Naive thymus-derived CD8-positive, alpha-beta T cell (primary cell): Measurements from ENCODE around the gene IER5L. TPM values are rescaled to one million over a fixed set of nuclear protein-coding genes. Genes with fewer than 3 reads are reported as not detected.
"Not testable (repeated sequence)": the region's sequence is repeated elsewhere in the genome, so short reads cannot be mapped to it uniquely, and the experiment has no call there.

ENCODE experiments used
- ATAC-seq, 2 donors: fragments of 150-1000 bp; cut with Tn5 transposase in 1 of 2; sonication (Bioruptor Pico), chemical (Tn5 transposase) in 1 of 2; 1 replicate in 1 of 2; 2 replicates in 1 of 2; pipeline ENCODE4 v1.10.0; 2021; ENCODE audit warnings: mild to moderate bottlenecking in 2 of 2, moderate library complexity in 2 of 2
- POLR2A ChIA-PET: fragments of 350-600 bp; sonication (Branson Sonifier 250); formaldehyde crosslinking; loops from one replicate; lab custom pipeline; 2021; ENCODE audit warnings: antibody characterized with exemption; lab: Charles Lee
- DNase-seq, 10 donors: peaks; one replicate each; pipeline versions ENCODE4 v3.0.0 to v3.0.0-alpha.2; 2020 to 2022
- H3K27ac Mint-ChIP-seq, 10 donors: one replicate each; pipeline ENCODE4 v1.8.0; 2020 to 2022; ENCODE audit warnings: mild to moderate bottlenecking in 10 of 10, mixed read lengths in 10 of 10, moderate library complexity in 4 of 10, inconsistent platforms in 1 of 10
- H3K27me3 Mint-ChIP-seq, 5 donors: one replicate each; pipeline ENCODE4 v1.8.0; 2021 to 2022; ENCODE audit warnings: mixed read lengths in 5 of 5
- H3K36me3 Mint-ChIP-seq, 3 donors: one replicate each; pipeline ENCODE4 v1.8.0; 2020 to 2022; ENCODE audit warnings: mixed read lengths in 3 of 3, mild to moderate bottlenecking in 2 of 3, inconsistent platforms in 1 of 3
- H3K4me1 Mint-ChIP-seq, 4 donors: one replicate each; pipeline ENCODE4 v1.8.0; 2021 to 2022; ENCODE audit warnings: mixed read lengths in 4 of 4
- H3K4me3 Mint-ChIP-seq, 10 donors: one replicate each; pipeline ENCODE4 v1.8.0; 2020 to 2022; ENCODE audit warnings: mild to moderate bottlenecking in 10 of 10, mixed read lengths in 10 of 10, moderate library complexity in 6 of 10, inconsistent platforms in 1 of 10
- H3K9me3 Mint-ChIP-seq, 9 donors: one replicate each; pipeline ENCODE4 v1.8.0; 2020 to 2022; ENCODE audit warnings: mixed read lengths in 9 of 9, mild to moderate bottlenecking in 3 of 9, inconsistent platforms in 1 of 9, moderate library complexity in 1 of 9
- polyA plus RNA-seq, 3 donors: library from polyadenylated mRNA; unstranded; fragments of 300-500 nt; fragmentation: Illumina TruSeq; gene quantifications; one replicate each; pipeline ENCODE4 v1.2.3, GENCODE V29; 2021
- total RNA-seq, 8 experiments: library from RNA in 2 of 8; stranded (reverse) in 2 of 8; gene quantifications; one replicate each; pipeline ENCODE4 v1.2.3 and lab custom pipeline; 2021 to 2026

The IER5L gene
- total and polyA plus RNA-seq, 5 experiments from 2014 or later = 0.05 to 8.8 (median 4.0) TPM; not detected in 1

- H3K4me3 Mint-ChIP-seq = no peak overlapping the region
- ATAC-seq (no peak), DNase-seq (no peak)
- POLR2A ChIA-PET = interaction anchor here (0.6 to 0.9 kb wide), 3 partner anchors 17 to 490 kb away, joined by 3 read pairs; partner anchors contain the start of gene NTMT1
- H3K4me1 Mint-ChIP-seq = peaks cover 12 to 27% (median 18%) of the 10 kb centered on the region in 4 donors
- H3K27ac Mint-ChIP-seq = no peak overlapping the region
- peaks cover 0 to 48% (median 14%) of the 10 kb centered on the region in 3 donors for H3K36me3 Mint-ChIP-seq
- H3K9me3 Mint-ChIP-seq = no peaks in the 10 kb centered on the region
- H3K27me3 Mint-ChIP-seq = no peaks in the 10 kb centered on the region
Measured at GRCh38 chr9:129135476-129135875, 42.6 kb downstream of the IER5L start.

- POLR2A ChIA-PET = no interaction called here
Measured at GRCh38 chr9:129133082-129133481, 45.0 kb downstream of the IER5L start.

GRCh38 chr9:129131300-129132145 lies 46.5 kb downstream of the IER5L start:
- DNase-seq (peak; percentile 71 to 90 (median 85)), ATAC-seq (peak; percentile 99 to 100)
- POLR2A ChIA-PET = interaction anchor here (0.9 to 1.3 kb wide), 4 partner anchors 18 to 252 kb away, joined by 3 to 5 read pairs (median 3); partner anchors contain the start of genes CRAT and PTPA
- no peaks in the 10 kb centered on the region for H3K27me3 Mint-ChIP-seq
- peaks cover 0 to 71% (median 11%) of the 10 kb centered on the region in 3 donors for H3K36me3 Mint-ChIP-seq
- H3K9me3 Mint-ChIP-seq = no peaks in the 10 kb centered on the region
- peaks cover 3 to 12% (median 6%) of the 10 kb centered on the region in 4 donors for H3K4me1 Mint-ChIP-seq
- H3K27ac Mint-ChIP-seq = peak overlapping the region in 8 of 10 donors; percentile 38 to 90 (median 70)
- H3K4me3 Mint-ChIP-seq = no peak overlapping the region

More at GRCh38 chr9:129133082-129133481, 45.0 kb downstream of the IER5L start:
- H3K27me3 Mint-ChIP-seq = no peaks in the 10 kb centered on the region
- no peaks in the 10 kb centered on the region for H3K9me3 Mint-ChIP-seq
- peaks cover 3 to 12% (median 6%) of the 10 kb centered on the region in 4 donors for H3K4me1 Mint-ChIP-seq
- no peak overlapping the region for H3K4me3 Mint-ChIP-seq
- no peak overlapping the region for H3K27ac Mint-ChIP-seq
- ATAC-seq (no peak), DNase-seq (no peak)
- peaks cover 0 to 67% (median 14%) of the 10 kb centered on the region in 3 donors for H3K36me3 Mint-ChIP-seq

GRCh38 chr9:129130791-129131190 lies 47.3 kb downstream of the IER5L start:
- POLR2A ChIA-PET = interaction anchor here (1.1 to 1.3 kb wide), 2 partner anchors 17 to 253 kb away, joined by 3 to 5 read pairs; no protein-coding TSS in a partner anchor
- H3K4me1 Mint-ChIP-seq = peaks cover 3 to 12% (median 6%) of the 10 kb centered on the region in 4 donors
- H3K27ac Mint-ChIP-seq = no peak overlapping the region
- no peak for DNase-seq
- H3K36me3 Mint-ChIP-seq = peaks cover 0 to 71% (median 11%) of the 10 kb centered on the region in 3 donors
- H3K9me3 Mint-ChIP-seq = no peaks in the 10 kb centered on the region
- no peak for ATAC-seq
- no peaks in the 10 kb centered on the region for H3K27me3 Mint-ChIP-seq
- no peak overlapping the region for H3K4me3 Mint-ChIP-seq

- peaks cover 0 to 67% (median 11%) of the 10 kb centered on the region in 3 donors for H3K36me3 Mint-ChIP-seq
- peaks cover 3 to 12% (median 6%) of the 10 kb centered on the region in 4 donors for H3K4me1 Mint-ChIP-seq
- POLR2A ChIA-PET = interaction anchor here (0.7 to 1.1 kb wide), 3 partner anchors 9 to 253 kb away, joined by 3 to 4 read pairs (median 3); partner anchors contain the start of gene DOLPP1
- not testable (repeated sequence) for H3K9me3 Mint-ChIP-seq, H3K27me3 Mint-ChIP-seq, H3K4me3 Mint-ChIP-seq, DNase-seq, H3K27ac Mint-ChIP-seq, ATAC-seq
Measured at GRCh38 chr9:129130271-129130670, 47.8 kb downstream of the IER5L start.

- Mint-ChIP-seq H3K4me1 (peaks cover 2 to 9% (median 7%) of the 10 kb centered on the region in 4 donors), H3K9me3 (no peaks in the 10 kb centered on the region), H3K27me3 (no peaks in the 10 kb centered on the region), H3K4me3 (no peak overlapping the region), H3K36me3 (peaks cover 0 to 67% (median 9%) of the 10 kb centered on the region in 3 donors), H3K27ac (no peak overlapping the region)
- POLR2A ChIA-PET = no interaction called here
- ATAC-seq = no peak
- DNase-seq = no peak
Measured at GRCh38 chr9:129128689-129129088, 49.4 kb downstream of the IER5L start.

- peaks cover 0 to 74% (median 8%) of the 10 kb centered on the region in 3 donors for H3K36me3 Mint-ChIP-seq
- POLR2A ChIA-PET = no interaction called here
Measured at GRCh38 chr9:129126749-129127618, 51.1 kb downstream of the IER5L start.

More at GRCh38 chr9:129126749-129127618, 51.1 kb downstream of the IER5L start:
- ATAC-seq (no peak), DNase-seq (no peak)
- H3K27me3 Mint-ChIP-seq = no peaks in the 10 kb centered on the region
- peaks cover 0 to 8% (median 6%) of the 10 kb centered on the region in 4 donors for H3K4me1 Mint-ChIP-seq
- no peak overlapping the region for H3K4me3 Mint-ChIP-seq
- H3K27ac Mint-ChIP-seq = peak overlapping the region in 2 of 10 donors; percentile 59 to 65
- H3K9me3 Mint-ChIP-seq = no peaks in the 10 kb centered on the region

Other genes starting within 250 kb of the IER5L start
- 10 to 100 TPM; 10.3 to 11.1 TPM for gene DOLK, start 230.7 kb downstream of the IER5L start, total RNA-seq
- gene DOLK, start 230.7 kb downstream of the IER5L start, polyA plus RNA-seq = 1 to 10 TPM; 9.0 to 9.2 (median 9.1) TPM
- gene NUP188, start 230.6 kb downstream of the IER5L start, total RNA-seq = 10 to 100 TPM; 68.8 to 79.6 TPM
- gene NUP188, start 230.6 kb downstream of the IER5L start, polyA plus RNA-seq = 10 to 100 TPM; 21.9 to 36.8 (median 29.8) TPM
- 100 to 1,000 TPM; 109 to 113 TPM for gene SH3GLB2, start 149.9 kb downstream of the IER5L start, total RNA-seq
- 10 to 100 TPM; 21.7 to 40.9 (median 37.8) TPM for gene SH3GLB2, start 149.9 kb downstream of the IER5L start, polyA plus RNA-seq
- 10 to 100 TPM; 77.9 to 88.3 TPM for gene MIGA2, start 141.6 kb downstream of the IER5L start, total RNA-seq
- gene MIGA2, start 141.6 kb downstream of the IER5L start, polyA plus RNA-seq = 10 to 100 TPM in 1 of 3 donors, 1 to 10 TPM in 2; 5.9 to 11.3 (median 7.2) TPM
- 10 to 100 TPM in 1 of 2 experiments, 1 to 10 TPM in 1; 9.5 to 11.1 TPM for gene DOLPP1, start 97.2 kb downstream of the IER5L start, total RNA-seq
- 1 to 10 TPM; 5.7 to 7.9 (median 7.1) TPM for gene DOLPP1, start 97.2 kb downstream of the IER5L start, polyA plus RNA-seq
- gene CRAT, start 67.5 kb downstream of the IER5L start, total RNA-seq = 10 to 100 TPM; 10.9 to 11.3 TPM
- 10 to 100 TPM; 10.7 to 15.5 (median 11.9) TPM for gene CRAT, start 67.5 kb downstream of the IER5L start, polyA plus RNA-seq
- 10 to 100 TPM; 59.7 to 60.6 TPM for gene PTPA, start 66.8 kb downstream of the IER5L start, total RNA-seq
- 10 to 100 TPM; 13.7 to 15.5 (median 14.2) TPM for gene PTPA, start 66.8 kb downstream of the IER5L start, polyA plus RNA-seq